GM19328 (cell line): Measurements from ENCODE around the gene CHTOP.
"Not testable (repeated sequence)": the region's sequence is repeated elsewhere in the genome, so short reads cannot be mapped to it uniquely, and the experiment has no call there.

Source experiments
- ATAC-seq: cut with Tn5 transposase; IDR thresholded peaks from one replicate; pipeline ENCODE4 v1.9.1; 2021; ENCODE audit warnings: mild to moderate bottlenecking, moderate library complexity; ENCODE audit not compliant: unreplicated experiment

Gene CHTOP

GRCh38 chr1:153633754-153634665 lies at the start of gene CHTOP:
TSS of gene CHTOP (plus strand) at chr1:153634066. CDS start at chr1:153636589, 2,523 bp downstream.
- ATAC-seq: peak; percentile 84

GRCh38 chr1:153585006-153585405 lies 48.9 kb upstream of the CHTOP start:
- ATAC-seq: no peak

GRCh38 chr1:153586347-153586746 lies 47.5 kb upstream of the CHTOP start:
- ATAC-seq: no peak

- no peak for ATAC-seq
Observed at GRCh38 chr1:153587314-153587713, 46.6 kb upstream of the CHTOP start.

- not testable (repeated sequence) for ATAC-seq
Observed at GRCh38 chr1:153588033-153588432, 45.8 kb upstream of the CHTOP start.

- no peak for ATAC-seq
Observed at GRCh38 chr1:153588482-153588881, 45.4 kb upstream of the CHTOP start.

GRCh38 chr1:153592748-153593147 lies 41.1 kb upstream of the CHTOP start:
- ATAC-seq: no peak

GRCh38 chr1:153597206-153597605 lies 36.7 kb upstream of the CHTOP start:
- no peak for ATAC-seq

GRCh38 chr1:153598309-153599172 lies 35.3 kb upstream of the CHTOP start:
- ATAC-seq: peak; percentile 86

- ATAC-seq: no peak
Observed at GRCh38 chr1:153599847-153600246, 34.0 kb upstream of the CHTOP start.

GRCh38 chr1:153602749-153603148 lies 31.1 kb upstream of the CHTOP start:
- no peak for ATAC-seq

GRCh38 chr1:153606194-153606593 lies 27.7 kb upstream of the CHTOP start:
- no peak for ATAC-seq

- ATAC-seq: no peak
Observed at GRCh38 chr1:153607381-153607780, 26.5 kb upstream of the CHTOP start.

- ATAC-seq: no peak
Observed at GRCh38 chr1:153608089-153608682, 25.7 kb upstream of the CHTOP start.

- no peak for ATAC-seq
Observed at GRCh38 chr1:153608742-153609584, 24.9 kb upstream of the CHTOP start.

- no peak for ATAC-seq
Observed at GRCh38 chr1:153609585-153609907, 24.3 kb upstream of the CHTOP start.

- ATAC-seq: no peak
Observed at GRCh38 chr1:153610334-153610733, 23.5 kb upstream of the CHTOP start.

- no peak for ATAC-seq
Observed at GRCh38 chr1:153610811-153611301, 23.0 kb upstream of the CHTOP start.

- ATAC-seq: no peak
Observed at GRCh38 chr1:153611356-153611755, 22.5 kb upstream of the CHTOP start.

GRCh38 chr1:153612111-153612754 lies 21.6 kb upstream of the CHTOP start:
- no peak for ATAC-seq
